H1 (cell line): ENCODE results near the gene RESF1. TPM values are rescaled to one million over a fixed set of nuclear protein-coding genes. Genes with fewer than 3 reads are reported as not detected.

Experiments
- CTCF ChIA-PET: fragments of 300-600 bp; sonication (Branson Sonifier 250); formaldehyde crosslinking; loops from one replicate; lab custom pipeline; 2021; ENCODE audit not compliant: partially characterized antibody; lab: Charles Lee
- POLR2A ChIA-PET: fragments of 300-600 bp; sonication (Branson Sonifier 250); formaldehyde crosslinking; loops from one replicate; lab custom pipeline; 2021; ENCODE audit warnings: inconsistent platforms; ENCODE audit not compliant: partially characterized antibody; lab: Charles Lee
- DNase-seq, 2 experiments: peaks; one replicate each; pipeline versions ENCODE4 v3.0.0 to v3.0.0-alpha.2; 2010 to 2022; ENCODE audit warnings: low spot score in 2 of 2, low read depth in 1 of 2, mixed read lengths in 1 of 2
- FAIRE-seq: peaks from 2 replicates; lab custom pipeline; 2011; peaks lifted over from hg19 to GRCh38; lab: Jason Lieb, UNC
- H2AFZ ChIP-seq: 2 replicates; pipeline ENCODE4 v1.8.1; 2012; ENCODE audit warnings: low read length, inconsistent platforms
- H2AK5ac ChIP-seq: 2 replicates; pipeline ENCODE4 v1.6.1; 2013; ENCODE audit warnings: low read depth, low read length
- H2BK120ac ChIP-seq: replicated peaks from 2 replicates; pipeline ENCODE3; 2013; ENCODE audit warnings: low read depth, low read length, inconsistent platforms
- H2BK12ac ChIP-seq: 2 replicates; pipeline ENCODE4 v1.6.1; 2013; ENCODE audit warnings: low read depth, low read length
- H2BK15ac ChIP-seq: 2 replicates; pipeline ENCODE4 v1.6.1; 2013; ENCODE audit warnings: low read length
- H2BK20ac ChIP-seq: 2 replicates; pipeline ENCODE4 v1.6.1; 2013; ENCODE audit warnings: low read length
- H2BK5ac ChIP-seq: 2 replicates; pipeline ENCODE4 v1.6.1; 2013; ENCODE audit warnings: low read depth, low read length
- H3K14ac ChIP-seq: 2 replicates; pipeline ENCODE4 v1.6.1; 2013; ENCODE audit warnings: inconsistent platforms; ENCODE audit not compliant: insufficient read length
- H3K18ac ChIP-seq: 2 replicates; pipeline ENCODE4 v1.6.1; 2013; ENCODE audit warnings: low read length; ENCODE audit errors: extremely low read depth
- H3K23ac ChIP-seq: 2 replicates; pipeline ENCODE4 v1.6.1; 2013; ENCODE audit warnings: inconsistent platforms; ENCODE audit not compliant: insufficient read length
- H3K23me2 ChIP-seq: 2 replicates; pipeline ENCODE4 v1.6.1; 2013; ENCODE audit warnings: low read depth, low read length
- H3K27ac ChIP-seq: 2 replicates; pipeline ENCODE4 v1.6.1; 2011; ENCODE audit warnings: low read depth, low read length, inconsistent platforms
- H3K27me3 ChIP-seq, 4 experiments: replicated peaks in 1 of 4; 1 replicate in 1 of 4; 2 replicates in 3 of 4; pipeline versions ENCODE4 v1.6.1 to v1.8.1; 2011 to 2013; ENCODE audit warnings: low read length in 3 of 4, mild to moderate bottlenecking in 3 of 4, inconsistent platforms in 2 of 4, mixed read lengths in 2 of 4, moderate library complexity in 1 of 4; ENCODE audit not compliant: control insufficient read depth in 3 of 4, insufficient read depth in 3 of 4; ENCODE audit errors: extremely low read depth in 1 of 4
- H3K36me3 ChIP-seq, 4 experiments: 2 replicates each; pipeline versions ENCODE4 v1.6.1 to v1.8.1; 2011 to 2013; ENCODE audit warnings: mild to moderate bottlenecking in 4 of 4, low read length in 3 of 4, moderate library complexity in 2 of 4, control low read depth in 1 of 4, inconsistent platforms in 1 of 4; ENCODE audit not compliant: insufficient read depth in 4 of 4, control insufficient read depth in 2 of 4
- H3K4ac ChIP-seq: replicated peaks from 2 replicates; pipeline ENCODE3; 2013; ENCODE audit warnings: low read length, low read depth, mixed read lengths, inconsistent platforms; ENCODE audit not compliant: insufficient read length
- H3K4me1 ChIP-seq, 4 experiments: replicated peaks in 1 of 4; 1 replicate in 1 of 4; 2 replicates in 3 of 4; pipeline versions ENCODE4 v1.6.1 to v1.8.1; 2011 to 2013; ENCODE audit warnings: low read length in 3 of 4, inconsistent platforms in 2 of 4, mixed read lengths in 1 of 4; ENCODE audit not compliant: insufficient read depth in 4 of 4, control insufficient read depth in 3 of 4
- H3K4me2 ChIP-seq, 2 experiments: 2 replicates each; pipeline versions ENCODE4 v1.6.1 to v1.8.1; 2011 to 2013; ENCODE audit warnings: low read depth in 2 of 2, low read length in 2 of 2, control low read depth in 1 of 2, inconsistent platforms in 1 of 2, mild to moderate bottlenecking in 1 of 2; ENCODE audit not compliant: insufficient read depth in 1 of 2
- H3K4me3 ChIP-seq, 4 experiments: fragments of 200-600, 300-600 bp in 1 of 4; sonication (generic), shearing (Covaris generic), sonication (Bioruptor Twin) in 1 of 4; 2 replicates each; pipeline versions ENCODE4 v1.5.1 to v1.8.1; 2011 to 2016; ENCODE audit warnings: low read length in 4 of 4, low read depth in 3 of 4, control low read depth in 2 of 4, inconsistent platforms in 2 of 4, mild to moderate bottlenecking in 2 of 4, mixed read lengths in 1 of 4, moderate library complexity in 1 of 4; ENCODE audit not compliant: insufficient read depth in 2 of 4; ENCODE audit errors: extremely low read depth in 1 of 4
- H3K56ac ChIP-seq: replicated peaks from 2 replicates; pipeline ENCODE3; 2013; ENCODE audit warnings: low read depth, mild to moderate bottlenecking, mixed read lengths, low read length, inconsistent platforms; ENCODE audit not compliant: insufficient read length
- H3K79me1 ChIP-seq: 2 replicates; pipeline ENCODE4 v1.6.1; 2013; ENCODE audit warnings: low read depth, low read length, control low read depth
- H3K79me2 ChIP-seq, 2 experiments: 2 replicates each; pipeline versions ENCODE4 v1.6.1 to v1.8.1; 2012 to 2013; ENCODE audit warnings: low read length in 2 of 2, mild to moderate bottlenecking in 2 of 2, inconsistent platforms in 1 of 2; ENCODE audit not compliant: insufficient read depth in 2 of 2, control insufficient read depth in 1 of 2
- H3K9ac ChIP-seq, 4 experiments: replicated peaks in 1 of 4; 1 replicate in 1 of 4; 2 replicates in 3 of 4; pipeline versions ENCODE4 v1.6.1 to v1.8.1; 2011 to 2013; ENCODE audit warnings: low read depth in 3 of 4, low read length in 3 of 4, control low read depth in 2 of 4, mild to moderate bottlenecking in 2 of 4, moderate library complexity in 2 of 4, inconsistent platforms in 1 of 4; ENCODE audit errors: extremely low read depth in 1 of 4
- H3K9me3 ChIP-seq, 2 experiments: 2 replicates each; pipeline versions ENCODE4 v1.6.1 to v1.8.1; 2012 to 2013; ENCODE audit warnings: mild to moderate bottlenecking in 2 of 2, moderate library complexity in 2 of 2, control low read depth in 1 of 2, inconsistent platforms in 1 of 2, low read depth in 1 of 2, low read length in 1 of 2, mixed read lengths in 1 of 2; ENCODE audit not compliant: insufficient read depth in 2 of 2
- H4K20me1 ChIP-seq, 2 experiments: replicated peaks in 1 of 2; 2 replicates each; pipeline versions ENCODE3 to v1.8.1; 2011 to 2013; ENCODE audit warnings: inconsistent platforms in 2 of 2, low read length in 2 of 2, mild to moderate bottlenecking in 1 of 2; ENCODE audit not compliant: insufficient read depth in 2 of 2, control insufficient read depth in 1 of 2
- H4K5ac ChIP-seq: 2 replicates; pipeline ENCODE4 v1.6.1; 2013; ENCODE audit warnings: low read length, low read depth, mixed read lengths, inconsistent platforms; ENCODE audit not compliant: insufficient read length
- H4K8ac ChIP-seq: 2 replicates; pipeline ENCODE4 v1.8.0; 2013; ENCODE audit warnings: mild to moderate bottlenecking, moderate library complexity, low read length, inconsistent platforms; ENCODE audit not compliant: insufficient read depth; ENCODE audit errors: extremely low read depth
- H4K91ac ChIP-seq: replicated peaks from 2 replicates; pipeline ENCODE3; 2013; ENCODE audit warnings: low read length, mixed read lengths, inconsistent platforms; ENCODE audit not compliant: insufficient read length
- BCL11A ChIP-seq, 2 experiments: IDR thresholded peaks; one replicate each; pipeline ENCODE4 v1.6.1; 2011; ENCODE audit warnings: low read depth in 2 of 2, low read length in 2 of 2, mild to moderate bottlenecking in 2 of 2
- CHD1 ChIP-seq: IDR thresholded peaks from 2 replicates; pipeline ENCODE4 v1.6.1; 2012; ENCODE audit warnings: low read depth, low read length, improper control_type of control experiment
- GTF2F1 ChIP-seq: IDR thresholded peaks from 2 replicates; pipeline ENCODE4 v1.6.1; 2012; ENCODE audit warnings: low read depth, low read length, improper control_type of control experiment, borderline replicate concordance
- ZNF274 ChIP-seq: IDR thresholded peaks from 2 replicates; pipeline ENCODE4 v1.7.0; 2012; ENCODE audit warnings: low read length, borderline replicate concordance; ENCODE audit errors: extremely low read depth
- WGBS, 2 experiments: shearing (Covaris generic) in 1 of 2; methylation state at CpG; one replicate each; pipeline versions ENCODE4 v1.1.6 to v1.1.7; 2013 to 2015; ENCODE audit warnings: low lambda C conversion rate in 2 of 2, mixed read lengths in 2 of 2, inconsistent platforms in 1 of 2, low coverage in 1 of 2, missing lambda C conversion rate in 1 of 2; ENCODE audit not compliant: insufficient replicate concordance in 2 of 2, insufficient coverage in 1 of 2, insufficient read length in 1 of 2; ENCODE audit errors: extremely low coverage in 1 of 2, missing lambda C conversion rate in 1 of 2; 5-methylcytosine and 5-hydroxymethylcytosine counted together
- polyA plus RNA-seq, 7 experiments: library from polyadenylated mRNA; depleted of rRNA in 3 of 7; stranded (reverse) in 5 of 7; unstranded in 2 of 7; fragments of >200 nt in 5 of 7; fragments of 200-250 nt in 2 of 7; gene quantifications; 1 replicate in 5 of 7; 2 replicates in 1 of 7; 4 replicates in 1 of 7; pipeline versions ENCODE4 v1.2.1 to v1.2.3, GENCODE V29; 2011 to 2013; ENCODE audit warnings: missing spikeins in 2 of 7, mixed read lengths in 2 of 7
- total RNA-seq: library from RNA; stranded (reverse); fragmentation: NEBNext Ultra II Directional; extraction: Animal tissue kit (Norgen Biotek cat#: 25700); gene quantifications from 2 replicates; pipeline ENCODE4 v1.2.1, GENCODE V29; 2021
- TF ChIP-seq, protein P1 (sequence below): IDR thresholded peaks from 2 replicates; pipeline ENCODE4 v1.6.1; 2011; ENCODE audit warnings: low read length, improper control_type of control experiment

Gene RESF1
- total and polyA plus RNA-seq, 2 of the 8 experiments (the other 6 are each of a cell fraction or from before 2014, with no cell fraction given) = 64.3 to 128 TPM

DNA sequence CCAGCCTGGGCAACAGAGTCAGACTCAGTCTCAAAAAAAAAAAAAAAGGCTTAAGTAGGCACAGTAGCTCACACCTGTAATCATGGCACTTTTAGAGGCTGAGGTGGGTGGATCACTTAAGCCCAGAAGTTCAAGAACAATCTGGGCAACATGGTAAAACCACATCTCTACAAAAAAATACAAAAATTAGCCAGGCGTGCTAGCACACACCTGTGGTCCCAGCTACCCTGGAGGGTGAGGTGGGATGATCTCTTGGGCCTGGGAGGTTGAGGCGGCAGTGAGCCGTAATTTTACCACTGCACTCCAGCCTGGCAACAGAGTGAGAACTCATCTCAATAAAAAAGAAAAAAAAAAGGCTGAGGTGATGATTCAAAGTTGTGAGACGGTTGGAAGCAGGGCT, 9.1 kb upstream of the RESF1 start:
- no peak overlapping the region for H3K4me3 ChIP-seq
- ChIA-PET POLR2A (interaction anchor here (0.7 to 1.5 kb wide), 3 partner anchors 8 to 224 kb away, joined by 3 to 4 read pairs (median 3); partner anchors contain the start of gene RESF1), CTCF (interaction anchor here (0.7 to 0.8 kb wide), 3 partner anchors 12 to 33 kb away, joined by 3 to 4 read pairs (median 3); no protein-coding TSS in a partner anchor)
- no peak overlapping the region for H4K91ac ChIP-seq
- H4K5ac ChIP-seq = no peak overlapping the region
- FAIRE-seq = no peak
- no peak for DNase-seq
- H3K79me2 ChIP-seq = no peaks in the 10 kb centered on the region
- H3K36me3 ChIP-seq = no peaks in the 10 kb centered on the region
- no peak overlapping the region for H3K14ac ChIP-seq
- H3K27ac ChIP-seq = no peak overlapping the region
- no peaks in the 10 kb centered on the region for H3K79me1 ChIP-seq
- H2BK15ac ChIP-seq = no peak overlapping the region
- no peak overlapping the region for H4K8ac ChIP-seq
- H3K9ac ChIP-seq = no peak overlapping the region
- TF ChIP-seq BCL11A (IDR thresholded peaks at IDR 0.05; ENCODE audit: low read depth in 2 of 2, low read length in 2 of 2) = no peak
- no peak for TF ChIP-seq GTF2F1
- TF ChIP-seq CHD1 = no peak
- TF ChIP-seq, protein P1, sequence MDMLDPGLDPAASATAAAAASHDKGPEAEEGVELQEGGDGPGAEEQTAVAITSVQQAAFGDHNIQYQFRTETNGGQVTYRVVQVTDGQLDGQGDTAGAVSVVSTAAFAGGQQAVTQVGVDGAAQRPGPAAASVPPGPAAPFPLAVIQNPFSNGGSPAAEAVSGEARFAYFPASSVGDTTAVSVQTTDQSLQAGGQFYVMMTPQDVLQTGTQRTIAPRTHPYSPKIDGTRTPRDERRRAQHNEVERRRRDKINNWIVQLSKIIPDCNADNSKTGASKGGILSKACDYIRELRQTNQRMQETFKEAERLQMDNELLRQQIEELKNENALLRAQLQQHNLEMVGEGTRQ = no peak
- no peak for TF ChIP-seq ZNF274
- no peak overlapping the region for H3K23ac ChIP-seq
- H3K18ac ChIP-seq = no peak overlapping the region; the same call in 1 of the 2 replicates
- no peaks in the 10 kb centered on the region for H3K27me3 ChIP-seq
- no peak overlapping the region for H2BK20ac ChIP-seq
- no peak overlapping the region for H3K4me2 ChIP-seq
- peaks cover 5 to 6% of the 10 kb centered on the region in 2 experiments; a peak in 1 of 4 replicates for H3K9me3 ChIP-seq
- no peak overlapping the region for H2AK5ac ChIP-seq
- H2BK12ac ChIP-seq = no peak overlapping the region
- no peak overlapping the region for H2BK120ac ChIP-seq
- no peaks in the 10 kb centered on the region for H4K20me1 ChIP-seq
- no peak overlapping the region for H2BK5ac ChIP-seq
- H2AFZ ChIP-seq = no peak overlapping the region
- 94% methylated on average over 4 of the region's 4 CpGs; no CpG with 5 or more reads in 1 of the 2 experiments for WGBS, 2 experiments
- H3K4ac ChIP-seq = no peak overlapping the region
- H3K23me2 ChIP-seq = no peaks in the 10 kb centered on the region
- no peak overlapping the region for H3K56ac ChIP-seq
- H3K4me1 ChIP-seq = no peaks in the 10 kb centered on the region
